HG02852 (cell line): ENCODE results near the gene JOSD1.
"Not testable (repeated sequence)": the region's sequence is repeated elsewhere in the genome, so short reads cannot be mapped to it uniquely, and the experiment has no call there.

Experiments
- ATAC-seq: cut with Tn5 transposase; IDR thresholded peaks from one replicate; pipeline ENCODE4 v1.9.1; 2021; ENCODE audit warnings: mild to moderate bottlenecking, moderate library complexity; ENCODE audit not compliant: unreplicated experiment

JOSD1 gene

GRCh38 chr22:38694940-38695339, 5.8 kb downstream of the JOSD1 start:
- ATAC-seq: no peak

- ATAC-seq: no peak
Observed at GRCh38 chr22:38694049-38694448, 6.7 kb downstream of the JOSD1 start.

GRCh38 chr22:38689651-38690050, 11.1 kb downstream of the JOSD1 start:
- no peak for ATAC-seq

GRCh38 chr22:38685761-38686160, 15.0 kb downstream of the JOSD1 start:
- ATAC-seq: no peak

- ATAC-seq: no peak
Observed at GRCh38 chr22:38684895-38685294, 15.8 kb downstream of the JOSD1 start.

- peak; percentile 91 for ATAC-seq
Observed at GRCh38 chr22:38681582-38682335, 19.0 kb downstream of the JOSD1 start, which contains the start of gene TOMM22. TSS of gene TOMM22 (plus strand) at chr22:38681957. CDS start at chr22:38681979, 22 bp downstream.

- ATAC-seq: no peak
Observed at GRCh38 chr22:38675833-38676232, 24.9 kb downstream of the JOSD1 start.

- ATAC-seq: no peak
Observed at GRCh38 chr22:38674888-38675287, 25.9 kb downstream of the JOSD1 start.

GRCh38 chr22:38657045-38657909, 43.5 kb downstream of the JOSD1 start:
- peak; percentile 33 for ATAC-seq

GRCh38 chr22:38656256-38657044, 44.3 kb downstream of the JOSD1 start, which contains the start of the genes CBY1 and FAM227A:
TSS of gene CBY1 (plus strand) at chr22:38656638. CDS start at chr22:38668055, 11,417 bp downstream.
TSS of gene FAM227A (minus strand) at chr22:38656392. CDS start at chr22:38650168, 6,224 bp downstream.
- peak; percentile 67 for ATAC-seq

GRCh38 chr22:38655519-38656255, 45.1 kb downstream of the JOSD1 start:
- no peak for ATAC-seq

- no peak for ATAC-seq
Observed at GRCh38 chr22:38653741-38654140, 47.0 kb downstream of the JOSD1 start.

GRCh38 chr22:38652859-38653258, 47.9 kb downstream of the JOSD1 start:
- no peak for ATAC-seq

GRCh38 chr22:38649841-38650522, 50.8 kb downstream of the JOSD1 start:
- no peak for ATAC-seq

- no peak for ATAC-seq
Observed at GRCh38 chr22:38645430-38645829, 55.3 kb downstream of the JOSD1 start.

- ATAC-seq: not testable (repeated sequence)
Observed at GRCh38 chr22:38644245-38644644, 56.5 kb downstream of the JOSD1 start.

- no peak for ATAC-seq
Observed at GRCh38 chr22:38641476-38642040, 59.2 kb downstream of the JOSD1 start.

GRCh38 chr22:38638728-38639127, 62.0 kb downstream of the JOSD1 start:
- no peak for ATAC-seq

- no peak for ATAC-seq
Observed at GRCh38 chr22:38638216-38638615, 62.5 kb downstream of the JOSD1 start.
